Stimulated activated CD8-positive, alpha-beta memory T cell treated with anti-CD3 and anti-CD28 coated beads, Interleukin-12 subunit alpha, Interleukin-12 subunit beta, amount 100 ng/mL, for 4 hours (primary cell): ENCODE measurements around the gene RHCE.
"Not testable (repeated sequence)": the region's sequence is repeated elsewhere in the genome, so short reads cannot be mapped to it uniquely, and the experiment has no call there.

Experiments used
- DNase-seq: peaks from one replicate; pipeline ENCODE4 v3.0.0-alpha.2; 2020; ENCODE audit warnings: low read depth

RHCE gene

GRCh38 chr1:25432749-25433388, 12.2 kb upstream of the RHCE start:
- DNase-seq, result no peak

- no peak for DNase-seq
Measured at GRCh38 chr1:25431955-25432719, 11.5 kb upstream of the RHCE start.

GRCh38 chr1:25430967-25431881, 10.6 kb upstream of the RHCE start:
- no peak for DNase-seq

- peak; percentile 95 for DNase-seq
Measured at GRCh38 chr1:25430073-25430966, 9.7 kb upstream of the RHCE start, which contains the start of gene MACO1. Gene MACO1 (plus strand): TSS chr1:25430897. CDS start chr1:25431099, 202 bp downstream.

GRCh38 chr1:25428475-25429166, 8.0 kb upstream of the RHCE start:
- no peak for DNase-seq

- DNase-seq, result no peak
Measured at GRCh38 chr1:25427696-25428095, 7.1 kb upstream of the RHCE start.

GRCh38 chr1:25425098-25426085, 4.8 kb upstream of the RHCE start:
- DNase-seq, result no peak

- DNase-seq, result not testable (repeated sequence)
Measured at GRCh38 chr1:25423206-25423605, 2.6 kb upstream of the RHCE start.

- DNase-seq, result not testable (repeated sequence)
Measured at GRCh38 chr1:25419339-25419738, 1.3 kb downstream of the RHCE start.

GRCh38 chr1:25417280-25417679, 3.3 kb downstream of the RHCE start:
- not testable (repeated sequence) for DNase-seq

- not testable (repeated sequence) for DNase-seq
Measured at GRCh38 chr1:25414578-25414977, 6.0 kb downstream of the RHCE start.

- not testable (repeated sequence) for DNase-seq
Measured at GRCh38 chr1:25414157-25414556, 6.5 kb downstream of the RHCE start.

GRCh38 chr1:25412872-25413623, 7.6 kb downstream of the RHCE start:
- not testable (repeated sequence) for DNase-seq

GRCh38 chr1:25409641-25410427, 10.8 kb downstream of the RHCE start:
- DNase-seq, result not testable (repeated sequence)

GRCh38 chr1:25405731-25406305, 14.8 kb downstream of the RHCE start:
- not testable (repeated sequence) for DNase-seq

- DNase-seq, result not testable (repeated sequence)
Measured at GRCh38 chr1:25402947-25403803, 17.4 kb downstream of the RHCE start.
